ENCODE results near the gene EGLN2.
"Not testable (repeated sequence)": the region's sequence is repeated elsewhere in the genome, so short reads cannot be mapped to it uniquely, and the experiment has no call there.

Gene EGLN2

DNA sequence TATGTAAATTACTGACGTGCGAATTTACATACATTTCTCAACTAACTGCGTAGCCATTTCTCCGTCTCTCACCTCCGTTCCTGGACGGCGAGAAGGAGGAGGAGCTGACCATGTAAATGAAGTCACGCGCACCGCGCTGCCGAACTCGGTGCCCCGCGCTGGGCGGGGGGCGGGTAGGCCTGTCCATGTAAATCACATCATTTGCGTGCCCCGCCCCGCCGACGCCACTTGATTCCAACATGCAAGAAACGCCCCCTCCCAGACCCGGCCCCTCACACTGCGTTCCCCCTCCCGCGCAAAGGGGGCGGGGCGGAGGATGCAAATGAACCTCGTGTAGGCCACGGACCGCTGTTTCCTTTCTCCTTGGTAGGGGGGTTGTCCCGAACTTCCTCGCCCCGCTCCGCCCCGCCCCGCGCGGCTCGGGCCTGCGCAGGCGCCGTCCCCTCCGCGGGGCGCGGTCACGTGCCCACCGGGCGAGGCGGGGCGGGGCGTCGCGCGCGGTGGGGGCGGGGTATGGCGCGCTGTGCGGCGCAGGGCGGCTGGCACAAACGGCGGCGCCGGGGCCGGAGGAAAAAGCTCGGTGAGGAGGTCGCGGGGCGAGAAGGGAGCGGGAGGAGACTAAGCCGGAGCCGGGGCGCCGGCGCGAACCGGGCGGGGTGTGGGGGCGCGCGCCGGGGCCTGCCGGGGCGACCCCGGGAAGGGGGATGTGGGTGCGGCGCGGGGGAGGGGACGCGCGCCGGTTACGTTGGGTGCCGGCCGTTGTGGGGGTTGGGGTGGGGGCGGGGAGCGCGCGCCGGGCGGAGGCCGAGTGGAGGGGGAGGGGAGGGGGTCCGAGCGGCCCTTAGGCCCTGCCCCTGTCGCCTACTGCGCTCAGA is at the start of gene EGLN2:
Gene EGLN2 (plus strand): TSS at position 509 of the 875 bp plus-strand sequence. CDS start 1,382 bp downstream, outside the sequence.
- peak; percentile 100 for DNase-seq (ENCODE audit: low read depth in 2 of 2)

DNA sequence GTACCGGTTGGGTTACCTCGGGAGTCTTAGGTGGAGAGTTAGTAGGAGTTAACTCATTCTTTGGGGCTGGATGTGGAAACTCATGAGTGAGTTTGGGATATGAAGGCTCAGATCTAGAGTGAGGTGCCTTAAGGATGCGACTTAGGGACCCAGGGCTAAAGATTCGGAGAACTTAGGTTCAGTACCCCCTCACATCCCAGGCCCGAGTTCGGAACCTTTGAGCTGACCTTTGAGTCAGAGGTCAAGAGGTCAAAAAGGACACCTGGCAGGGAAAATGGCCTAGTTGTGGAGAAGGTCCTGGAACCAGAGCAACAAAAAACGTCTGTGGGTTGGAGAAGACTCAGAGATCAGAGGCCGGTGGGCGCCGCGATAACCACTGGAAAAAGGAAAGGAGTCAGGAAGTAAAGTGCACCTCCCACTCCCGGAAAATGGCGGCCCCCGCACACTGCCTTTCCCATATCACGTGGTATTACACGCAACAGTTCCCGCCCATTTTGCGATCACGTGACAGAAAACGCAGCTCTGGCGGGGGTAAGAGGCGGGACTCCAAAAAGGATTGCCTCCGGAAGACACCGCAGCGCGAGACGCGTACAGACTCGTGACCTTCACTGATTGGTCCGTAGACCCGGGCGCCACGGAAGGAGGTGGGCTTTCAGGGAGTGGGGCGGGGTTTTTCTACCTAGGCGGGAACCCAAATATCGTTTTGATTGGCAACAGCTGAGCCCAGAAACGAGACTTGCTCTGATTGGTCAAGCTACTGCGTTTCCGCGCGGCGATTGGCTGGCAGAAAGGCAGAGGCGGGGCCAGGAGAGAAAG is 48.7 kb upstream of the EGLN2 start, which contains the start of gene ACTMAP:
Gene ACTMAP (minus strand): TSS at position 420 of the 816 bp plus-strand sequence. CDS start 674 bp downstream, outside the sequence.
- peak; percentile 98 to 99 for DNase-seq (ENCODE audit: low read depth in 2 of 2)

DNA sequence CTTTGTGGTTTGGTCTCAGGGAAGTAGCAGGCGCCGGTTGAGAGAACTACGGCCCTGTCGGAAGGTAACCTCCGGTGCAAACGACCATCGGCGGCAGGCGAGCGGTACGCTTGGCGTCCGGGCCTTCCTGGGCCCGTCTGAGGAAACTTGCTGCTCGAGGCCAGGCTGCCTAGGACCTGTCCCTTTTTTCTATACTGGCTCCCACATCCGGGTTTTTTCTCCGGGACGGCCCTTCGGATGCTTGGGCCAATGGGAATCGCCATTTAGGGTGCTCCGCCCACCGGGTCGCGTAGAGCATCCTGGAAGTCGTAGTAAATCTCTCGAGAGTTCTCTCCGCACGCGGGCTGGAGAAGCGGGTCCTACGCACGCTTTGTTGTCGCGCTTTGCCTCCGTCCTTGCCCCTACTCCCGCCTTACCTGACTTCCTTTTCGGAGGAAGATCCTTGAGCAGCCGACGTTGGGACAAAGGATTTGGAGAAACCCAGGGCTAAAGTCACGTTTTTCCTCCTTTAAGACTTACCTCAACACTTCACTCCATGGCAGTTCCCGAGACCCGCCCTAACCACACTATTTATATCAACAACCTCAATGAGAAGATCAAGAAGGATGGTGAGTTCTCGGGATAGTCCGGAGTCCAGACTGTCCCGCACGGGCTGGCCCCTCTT is 48.0 kb upstream of the EGLN2 start, which contains the start of gene SNRPA:
Gene SNRPA (plus strand): TSS at position 330 of the 664 bp plus-strand sequence. CDS start 206 bp downstream, at position 536.
- DNase-seq (ENCODE audit: low read depth in 2 of 2): peak; percentile 91 to 95

DNA sequence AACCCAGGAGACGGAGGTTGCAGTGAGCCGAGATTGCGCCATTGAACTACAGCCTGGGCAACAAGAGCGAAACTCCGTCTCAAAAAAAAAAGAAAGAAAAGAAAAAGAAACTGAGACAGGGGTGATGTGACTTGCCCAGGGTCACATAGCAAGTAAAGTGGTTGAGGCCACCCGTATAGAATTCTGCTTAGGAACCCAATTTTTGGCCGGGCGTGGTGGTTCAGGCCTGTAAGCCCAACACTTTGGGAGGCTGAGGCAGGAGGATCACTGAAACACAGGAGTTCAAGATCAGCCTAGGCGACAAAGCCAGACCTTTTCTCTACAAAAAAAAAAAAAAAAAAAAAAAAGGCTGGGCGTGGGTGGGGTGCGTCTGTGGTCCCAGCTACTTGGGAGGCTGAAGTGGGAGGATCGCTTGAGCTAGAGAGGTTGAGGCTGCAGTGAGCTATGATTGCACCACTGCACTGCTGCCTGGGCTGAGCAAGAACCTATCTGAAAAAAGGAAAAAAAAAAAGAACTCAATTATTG is 46.7 kb upstream of the EGLN2 start:
- DNase-seq (ENCODE audit: low read depth in 2 of 2): no peak

DNA sequence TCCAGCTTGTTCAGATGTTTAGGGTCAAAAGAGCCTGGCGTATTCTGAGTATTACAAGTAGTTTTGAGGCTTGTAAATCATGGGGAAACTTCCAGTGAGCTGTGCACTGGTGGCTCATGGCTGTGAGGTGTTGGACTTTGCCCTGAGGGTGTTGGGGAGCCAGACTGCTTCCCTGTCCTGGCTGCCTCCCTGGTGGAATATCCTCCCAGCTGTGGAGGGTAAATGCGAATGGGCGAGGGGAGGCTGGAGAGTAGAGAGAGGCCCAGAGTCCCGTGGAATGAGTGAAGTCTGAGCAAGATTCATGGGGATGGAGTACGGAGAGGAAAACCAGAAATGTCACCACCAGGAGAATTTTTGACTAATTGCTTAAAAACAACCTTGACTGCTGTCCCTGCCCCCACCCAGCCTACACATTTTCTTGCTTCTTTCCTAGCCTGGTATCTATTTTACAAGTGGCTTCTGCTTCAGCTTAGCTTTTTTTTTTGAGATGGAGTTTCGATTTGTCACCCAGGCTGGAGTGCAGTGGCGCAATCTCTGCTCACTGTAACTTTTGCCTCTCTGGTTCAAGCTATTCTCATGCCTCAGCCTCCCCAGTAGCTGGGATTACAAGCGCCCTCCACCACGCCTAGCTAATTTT is 44.3 kb upstream of the EGLN2 start:
- peak; percentile 57 to 59 for DNase-seq (ENCODE audit: low read depth in 2 of 2)

DNA sequence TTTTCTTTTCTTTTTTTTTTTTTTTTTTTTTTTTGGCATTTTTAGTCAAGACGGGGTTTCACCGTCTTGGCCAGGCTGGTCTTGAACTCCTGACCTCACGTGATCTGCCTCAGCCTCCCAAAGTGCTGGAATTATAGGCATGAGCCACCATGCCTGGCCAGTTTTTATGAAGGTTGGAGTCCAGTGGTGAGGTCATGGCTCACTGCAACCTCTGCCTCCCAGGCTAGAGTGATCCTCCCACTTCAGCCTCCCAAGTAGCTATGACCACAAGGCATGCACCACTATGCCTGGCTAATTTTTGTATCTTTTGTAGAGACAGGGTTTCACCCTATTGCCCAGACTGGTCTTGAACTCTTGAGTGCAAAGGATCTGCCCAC is 43.8 kb upstream of the EGLN2 start:
- DNase-seq (ENCODE audit: low read depth in 2 of 2): no peak

DNA sequence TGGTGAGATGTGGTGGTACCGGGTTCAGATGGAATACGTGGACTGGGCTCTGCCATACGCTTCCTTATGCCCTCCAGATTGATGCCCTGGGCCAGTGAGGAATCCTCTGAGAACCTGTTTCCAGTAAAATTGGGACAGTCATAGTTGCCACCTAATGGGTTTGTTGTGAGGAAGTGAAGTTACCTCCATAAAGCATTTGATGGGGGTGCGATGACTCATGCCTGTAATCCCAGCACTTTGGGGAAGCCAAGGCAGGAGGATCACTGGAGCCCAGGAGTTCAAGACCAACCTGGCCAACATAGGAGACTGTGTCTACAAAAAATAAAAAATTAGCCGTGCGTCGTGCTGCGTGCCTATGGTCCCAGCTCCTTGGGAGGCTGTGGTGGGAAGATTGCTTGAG is 43.2 kb upstream of the EGLN2 start:
- DNase-seq (ENCODE audit: low read depth in 2 of 2): no peak

DNA sequence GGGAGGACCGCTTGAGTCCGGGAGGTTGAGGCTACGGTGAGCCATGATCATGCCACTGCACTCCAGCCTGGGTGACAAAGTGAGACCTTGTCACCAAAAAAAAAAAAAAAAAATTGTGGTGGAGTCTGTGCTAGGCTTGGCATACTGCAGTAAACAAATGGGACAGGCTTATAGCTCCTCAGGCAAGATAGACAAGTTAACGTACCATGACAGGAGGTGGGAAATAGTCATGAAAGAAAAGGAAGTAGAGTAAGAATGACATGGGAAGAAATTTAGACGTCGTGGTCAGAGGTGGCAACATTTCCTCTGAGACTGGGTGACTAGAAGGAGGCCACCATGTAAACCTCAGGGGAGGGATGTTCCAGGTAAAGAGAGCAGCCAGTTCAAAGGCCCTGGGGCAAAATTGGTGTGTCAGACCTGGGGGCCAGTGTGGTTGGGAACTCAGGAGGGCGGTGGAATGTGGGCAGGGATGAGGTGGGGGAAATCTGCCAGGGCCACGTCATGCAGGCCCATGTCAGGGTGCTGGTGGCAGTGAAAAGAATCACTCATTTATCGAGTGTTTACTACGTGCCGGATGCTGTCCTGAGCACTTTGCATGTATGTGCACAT is 42.4 kb upstream of the EGLN2 start:
- no peak for DNase-seq (ENCODE audit: low read depth in 2 of 2)

DNA sequence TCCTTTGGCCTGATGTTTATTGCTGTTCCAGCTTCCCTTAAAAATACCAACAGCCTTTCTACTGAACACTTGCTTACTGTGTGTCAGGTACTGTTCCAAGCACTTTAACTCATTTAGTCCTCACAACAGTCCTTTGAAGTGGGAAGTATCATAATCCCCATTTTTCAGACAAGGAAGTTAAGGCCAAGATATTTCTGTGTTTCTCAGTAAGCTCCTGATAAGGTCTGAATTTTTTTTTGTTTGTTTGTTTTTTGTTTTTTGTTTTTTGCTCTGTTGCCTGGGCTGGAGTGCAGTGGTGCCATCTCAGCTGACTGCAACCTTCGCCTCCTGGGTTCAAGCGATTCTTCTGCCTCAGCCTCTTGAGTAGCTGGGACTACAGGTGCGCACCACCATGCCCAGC is 40.5 kb upstream of the EGLN2 start:
- no peak for DNase-seq (ENCODE audit: low read depth in 2 of 2)

DNA sequence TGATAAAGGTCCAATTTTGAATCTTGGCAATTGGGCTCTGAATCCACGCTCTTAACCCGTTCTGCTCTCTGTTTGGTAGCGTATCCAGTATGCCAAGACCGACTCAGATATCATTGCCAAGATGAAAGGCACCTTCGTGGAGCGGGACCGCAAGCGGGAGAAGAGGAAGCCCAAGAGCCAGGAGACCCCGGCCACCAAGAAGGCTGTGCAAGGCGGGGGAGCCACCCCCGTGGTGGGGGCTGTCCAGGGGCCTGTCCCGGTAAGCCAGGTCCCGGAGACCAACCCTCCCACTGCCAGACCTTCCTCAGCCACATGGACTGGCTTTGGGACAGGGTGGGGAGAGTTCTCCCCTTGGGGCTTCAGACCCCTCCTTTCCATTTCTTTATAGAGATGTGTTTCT is 39.6 kb upstream of the EGLN2 start:
- DNase-seq (ENCODE audit: low read depth in 2 of 2): no peak

DNA sequence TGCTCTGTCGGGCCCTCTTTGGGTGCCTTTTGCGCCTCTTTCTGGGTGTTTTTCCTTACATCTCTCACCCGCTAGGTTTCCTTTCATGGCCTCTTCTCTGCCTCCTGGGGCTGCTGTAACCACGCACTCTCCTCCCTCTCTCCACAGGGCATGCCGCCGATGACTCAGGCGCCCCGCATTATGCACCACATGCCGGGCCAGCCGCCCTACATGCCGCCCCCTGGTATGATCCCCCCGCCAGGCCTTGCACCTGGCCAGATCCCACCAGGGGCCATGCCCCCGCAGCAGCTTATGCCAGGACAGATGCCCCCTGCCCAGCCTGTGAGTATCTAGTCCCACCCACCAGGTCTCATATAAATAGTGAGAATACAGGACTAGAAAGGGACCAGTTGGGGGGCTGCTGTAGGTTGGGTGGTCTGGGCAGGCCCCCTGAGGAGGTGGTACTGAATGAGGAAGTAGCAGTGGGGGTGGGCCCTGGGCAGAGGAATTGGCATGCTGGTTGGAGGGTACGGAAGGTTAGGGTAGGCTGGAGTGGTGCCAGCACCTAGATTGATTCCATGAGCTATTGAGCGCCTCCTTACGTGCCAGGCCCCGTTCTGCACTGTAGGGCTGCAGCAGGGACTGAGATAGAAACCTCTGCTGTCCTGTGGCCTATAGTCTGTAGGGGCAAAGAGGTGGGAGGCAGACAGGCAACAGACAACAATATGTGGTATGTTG is 36.1 kb upstream of the EGLN2 start:
- no peak for DNase-seq (ENCODE audit: low read depth in 2 of 2)

DNA sequence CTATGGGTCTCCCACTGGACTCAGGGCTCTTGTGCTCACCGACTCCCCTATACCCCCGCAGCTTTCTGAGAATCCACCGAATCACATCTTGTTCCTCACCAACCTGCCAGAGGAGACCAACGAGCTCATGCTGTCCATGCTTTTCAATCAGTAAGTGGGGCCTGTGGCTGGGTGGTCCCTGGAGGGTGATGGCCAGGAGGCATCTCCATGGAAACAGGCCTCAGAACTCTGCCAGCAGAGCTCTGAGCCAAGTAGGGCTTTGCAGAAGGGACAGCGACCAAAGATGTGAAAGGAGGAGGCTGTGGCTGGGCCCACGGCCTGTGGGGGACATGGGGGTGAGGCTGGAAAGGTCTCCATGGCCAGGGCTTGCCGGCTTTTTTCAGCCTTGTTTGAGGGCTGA is 35.5 kb upstream of the EGLN2 start:
- no peak for DNase-seq (ENCODE audit: low read depth in 2 of 2)

DNA sequence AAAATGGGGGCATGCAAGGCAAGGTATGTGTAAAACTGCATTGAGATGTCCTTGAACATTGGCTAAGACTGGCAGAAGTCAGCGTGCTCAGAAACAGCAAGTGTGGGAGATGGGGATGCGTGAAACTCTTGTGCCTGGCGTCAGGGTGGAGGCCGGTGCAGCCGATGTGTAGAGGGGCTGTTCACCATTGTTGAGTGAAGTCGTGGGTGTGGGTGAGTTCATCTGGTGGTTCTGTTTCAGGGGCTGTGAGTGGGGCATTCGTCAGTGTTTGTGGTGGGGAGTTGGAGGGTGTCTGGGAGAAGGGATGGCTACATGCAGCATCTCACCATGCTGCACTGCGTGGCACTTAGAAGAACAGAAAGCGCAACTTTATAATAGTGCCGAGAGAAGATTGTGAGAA is 35.0 kb upstream of the EGLN2 start:
- DNase-seq (ENCODE audit: low read depth in 2 of 2): no peak

DNA sequence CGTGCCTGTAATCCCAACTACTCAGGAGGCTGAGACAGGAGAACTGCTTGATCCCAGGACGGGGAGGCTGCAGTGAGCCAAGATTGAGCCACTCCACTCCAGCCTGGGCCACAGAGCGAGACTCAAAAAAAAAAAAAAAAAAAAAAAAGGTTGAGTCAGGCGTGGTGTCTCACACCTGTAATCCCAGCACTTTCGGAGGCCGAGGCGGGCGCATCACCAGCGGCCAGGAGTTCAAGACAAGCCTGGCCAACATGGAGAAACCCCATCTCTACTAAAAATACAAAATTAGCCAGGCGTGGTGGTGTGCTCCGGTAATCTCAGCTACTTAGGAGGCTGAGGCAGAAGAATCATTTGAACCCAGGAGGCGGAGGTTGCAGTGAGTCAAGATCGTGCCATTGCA is 32.6 kb upstream of the EGLN2 start:
- not testable (repeated sequence) for DNase-seq (ENCODE audit: low read depth in 2 of 2)

DNA sequence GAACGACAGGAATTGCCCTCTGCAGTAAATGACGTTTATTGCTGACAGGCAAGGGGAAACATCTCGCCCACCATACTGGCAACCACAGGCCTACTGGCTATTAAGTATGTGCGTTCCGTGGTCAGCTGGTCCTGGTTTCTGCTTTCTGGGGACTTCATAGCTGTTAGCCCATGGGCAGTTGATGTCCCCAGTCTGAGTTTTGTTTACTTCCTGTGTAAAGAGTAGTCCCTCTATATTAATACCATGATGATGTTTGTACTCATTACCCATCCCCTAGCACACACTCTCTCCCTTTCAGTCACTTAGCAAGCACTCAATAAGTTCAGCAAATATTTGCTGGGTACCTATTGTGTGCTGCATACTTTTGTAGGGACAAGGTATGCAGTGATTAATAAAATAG is 30.1 kb upstream of the EGLN2 start:
- DNase-seq (ENCODE audit: low read depth in 2 of 2): no peak

DNA sequence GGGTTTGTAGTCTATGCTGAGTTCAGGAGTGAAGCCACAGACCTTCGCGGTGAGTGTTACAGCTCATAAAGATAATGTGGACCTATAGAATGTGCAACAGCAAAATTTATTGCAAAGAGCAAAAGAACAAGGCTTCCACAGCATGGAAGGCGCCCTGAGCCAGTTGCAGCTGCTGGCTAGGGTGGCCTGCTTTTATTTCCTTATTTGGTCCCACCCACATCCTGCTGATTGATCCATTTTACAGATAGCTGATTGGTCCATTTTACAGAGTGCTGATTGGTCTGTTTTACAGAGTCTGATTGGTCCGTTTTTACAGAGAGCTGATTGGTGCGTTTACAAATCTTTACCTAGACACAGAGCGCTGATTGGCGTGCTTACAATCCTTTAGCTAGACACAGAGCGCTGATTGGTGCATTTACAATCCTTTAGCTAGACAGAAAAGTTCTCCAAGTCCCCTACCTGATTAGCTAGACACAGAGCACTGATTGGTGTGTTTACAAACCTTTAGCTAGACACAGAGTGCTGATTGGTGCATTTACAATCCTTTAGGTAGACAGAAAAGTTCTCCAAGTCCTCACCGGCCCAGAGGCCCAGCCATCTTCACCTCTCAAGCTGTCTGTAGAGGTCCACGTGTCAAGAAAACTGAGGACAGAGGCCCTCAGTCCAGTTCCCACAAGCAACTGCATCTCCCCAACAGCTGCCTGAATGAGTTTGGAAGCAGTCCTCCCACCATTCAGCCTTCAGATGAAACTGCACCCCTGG is 27.7 kb upstream of the EGLN2 start:
- DNase-seq (ENCODE audit: low read depth in 2 of 2): not testable (repeated sequence)

DNA sequence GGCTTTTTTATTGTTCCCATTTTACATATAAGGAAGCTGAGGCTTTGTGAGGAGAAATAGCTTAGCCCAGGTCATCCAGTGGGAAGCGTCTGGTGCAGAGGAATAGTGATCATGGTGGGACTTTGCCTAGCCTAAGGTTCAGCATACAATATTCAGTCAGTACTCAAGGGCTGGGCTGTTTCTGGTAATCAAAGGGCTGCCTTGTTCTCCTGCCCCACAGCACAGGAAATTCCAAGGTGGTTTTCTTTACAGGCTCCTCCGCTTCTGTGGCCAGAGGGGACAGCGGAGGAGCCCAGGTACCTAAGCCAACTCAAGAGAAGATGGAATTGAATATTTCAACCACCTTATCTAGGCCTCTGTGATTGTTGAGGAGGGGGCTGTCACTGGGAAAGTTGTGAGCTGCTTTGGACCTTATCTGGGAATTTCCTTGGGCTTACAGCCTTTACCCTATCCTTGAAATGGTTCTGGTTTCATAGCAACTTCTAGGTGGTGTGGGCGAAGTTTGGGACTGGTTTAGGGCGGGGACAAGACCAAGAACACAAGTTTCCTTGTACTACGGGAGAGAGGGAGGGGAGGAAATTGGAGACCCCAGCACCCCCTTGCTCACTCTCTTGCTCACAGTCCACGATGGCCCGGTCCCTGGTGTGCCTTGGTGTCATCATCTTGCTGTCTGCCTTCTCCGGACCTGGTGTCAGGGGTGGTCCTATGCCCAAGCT is 23.9 kb upstream of the EGLN2 start, which contains the start of gene MIA:
Gene MIA (plus strand): TSS at position 606 of the 716 bp plus-strand sequence. CDS start 22 bp downstream, at position 628.
- DNase-seq (ENCODE audit: low read depth in 2 of 2): no peak

DNA sequence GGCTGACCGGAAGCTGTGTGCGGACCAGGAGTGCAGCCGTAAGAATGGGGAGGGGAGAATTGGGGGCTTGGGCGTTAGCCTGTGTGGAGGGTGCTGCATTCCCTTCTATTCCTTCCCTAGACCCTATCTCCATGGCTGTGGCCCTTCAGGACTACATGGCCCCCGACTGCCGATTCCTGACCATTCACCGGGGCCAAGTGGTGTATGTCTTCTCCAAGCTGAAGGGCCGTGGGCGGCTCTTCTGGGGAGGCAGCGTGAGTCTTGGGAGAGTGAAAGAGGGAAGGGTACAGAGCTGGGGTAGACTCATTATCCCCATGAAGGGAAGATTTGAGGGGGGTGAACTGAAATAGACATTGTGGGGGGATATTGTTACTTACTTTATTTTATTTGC is 23.4 kb upstream of the EGLN2 start:
- no peak for DNase-seq (ENCODE audit: low read depth in 2 of 2)

DNA sequence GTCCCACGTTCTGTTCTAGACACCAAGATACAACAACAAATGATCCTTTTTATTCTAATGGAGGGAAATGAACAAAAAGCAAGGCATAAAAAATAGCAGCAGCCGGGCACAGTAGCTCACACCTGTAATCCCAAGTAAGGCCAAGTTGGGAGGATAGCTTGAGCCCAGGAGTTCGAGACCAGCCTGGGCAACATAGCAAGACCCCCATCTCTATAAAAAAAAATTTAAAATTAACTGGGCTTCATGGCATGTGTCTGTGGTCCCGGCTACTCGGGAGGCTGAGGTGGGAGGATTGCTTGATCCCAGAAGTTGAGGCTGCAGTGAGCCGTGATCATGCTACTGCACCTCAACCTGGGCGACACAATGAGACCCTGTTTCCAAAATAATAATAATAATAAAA is 22.6 kb upstream of the EGLN2 start:
- DNase-seq (ENCODE audit: low read depth in 2 of 2): no peak
